BE2C (cell line): ENCODE measurements around the gene ANK3.

Experiments used
- DNase-seq: peaks from one replicate; pipeline ENCODE4 v3.0.0-alpha.2; 2020
- H3K27me3 ChIP-seq: fragments of 250-450 bp; sonication (Bioruptor Pico); 2 replicates; pipeline ENCODE4 v1.5.1; 2020; ENCODE audit warnings: mild to moderate bottlenecking
- H3K36me3 ChIP-seq: fragments of 250-450 bp; sonication (Bioruptor Pico); 2 replicates; pipeline ENCODE4 v1.5.1; 2020; ENCODE audit warnings: mild to moderate bottlenecking
- H3K4me1 ChIP-seq: fragments of 250-450 bp; sonication (Bioruptor Pico); 2 replicates; pipeline ENCODE4 v1.5.1; 2020
- H3K4me3 ChIP-seq: 2 replicates; pipeline ENCODE4 v1.5.1; 2011; ENCODE audit warnings: low read depth, low read length
- H3K9me3 ChIP-seq: fragments of 250-450 bp; sonication (Bioruptor Pico); 2 replicates; pipeline ENCODE4 v1.5.1; 2020
- CTCF ChIP-seq: IDR thresholded peaks from 2 replicates; pipeline ENCODE4 v1.5.1; 2012; ENCODE audit warnings: mild to moderate bottlenecking, low read depth, low read length

ANK3 gene

GRCh38 chr10:60105295-60105695 lies 284.4 kb downstream of the ANK3 start:
- H3K9me3 ChIP-seq = no peaks in the 10 kb centered on the region
- H3K4me3 ChIP-seq = no peak overlapping the region
- H3K36me3 ChIP-seq = no peaks in the 10 kb centered on the region
- DNase-seq = no peak
- no peaks in the 10 kb centered on the region for H3K27me3 ChIP-seq
- peaks cover 2% of the 10 kb centered on the region; the same call in 1 of the 2 replicates for H3K4me1 ChIP-seq
- TF ChIP-seq CTCF = no peak

GRCh38 chr10:60101821-60102220 lies 287.9 kb downstream of the ANK3 start:
- H3K36me3 ChIP-seq = no peaks in the 10 kb centered on the region
- H3K9me3 ChIP-seq = no peaks in the 10 kb centered on the region

GRCh38 chr10:60099998-60100747 lies 289.5 kb downstream of the ANK3 start:
- Histone ChIP-seq H3K4me3 (no peak overlapping the region), H3K4me1 (peaks cover 4% of the 10 kb centered on the region; the same call in 1 of the 2 replicates), H3K9me3 (no peaks in the 10 kb centered on the region), H3K36me3 (no peaks in the 10 kb centered on the region), H3K27me3 (no peaks in the 10 kb centered on the region)
- peak; percentile 58 for TF ChIP-seq CTCF
- DNase-seq = peak; percentile 10

More at GRCh38 chr10:60101821-60102220, 287.9 kb downstream of the ANK3 start:
- H3K27me3 ChIP-seq = no peaks in the 10 kb centered on the region
- H3K4me1 ChIP-seq = peaks cover 4% of the 10 kb centered on the region; the same call in 1 of the 2 replicates
- no peak for DNase-seq
- no peak for TF ChIP-seq CTCF
- no peak overlapping the region for H3K4me3 ChIP-seq

GRCh38 chr10:60098677-60099601 lies 290.7 kb downstream of the ANK3 start:
- peak; percentile 63 for TF ChIP-seq CTCF
- Histone ChIP-seq H3K4me1 (peaks cover 4% of the 10 kb centered on the region; the same call in 1 of the 2 replicates), H3K36me3 (no peaks in the 10 kb centered on the region), H3K4me3 (no peak overlapping the region), H3K27me3 (no peaks in the 10 kb centered on the region), H3K9me3 (no peaks in the 10 kb centered on the region)
- DNase-seq = peak; percentile 60

- DNase-seq = no peak
- H3K27me3 ChIP-seq = no peaks in the 10 kb centered on the region
Measured at GRCh38 chr10:60096761-60097513, 292.7 kb downstream of the ANK3 start.

More at GRCh38 chr10:60096761-60097513, 292.7 kb downstream of the ANK3 start:
- no peaks in the 10 kb centered on the region for H3K36me3 ChIP-seq
- no peak for TF ChIP-seq CTCF
- H3K4me3 ChIP-seq = no peak overlapping the region
- H3K4me1 ChIP-seq = peaks cover 4% of the 10 kb centered on the region; the same call in 1 of the 2 replicates
- no peaks in the 10 kb centered on the region for H3K9me3 ChIP-seq
